Left ventricle myocardium inferior (tissue), 1 donor: ENCODE results near the gene MYLK3. TPM values are rescaled to one million over a fixed set of nuclear protein-coding genes. Genes with fewer than 3 reads are reported as not detected.
"Not testable (repeated sequence)": the region's sequence is repeated elsewhere in the genome, so short reads cannot be mapped to it uniquely, and the experiment has no call there.

Experiments used
- DNase-seq: peaks from one replicate; pipeline ENCODE4 v3.0.0-alpha.2; 2020
- H3K27ac ChIP-seq: fragments of 200-600 bp; replicated peaks from 2 replicates; pipeline ENCODE4 v1.8.0; 2021
- H3K27me3 ChIP-seq: fragments of 200-600 bp; 2 replicates; pipeline ENCODE4 v1.8.0; 2021; ENCODE audit warnings: low read depth
- H3K36me3 ChIP-seq: fragments of 200-600 bp; 2 replicates; pipeline ENCODE4 v1.8.0; 2021
- H3K4me1 ChIP-seq: fragments of 200-600 bp; 2 replicates; pipeline ENCODE4 v1.8.0; 2021
- H3K4me3 ChIP-seq: fragments of 200-600 bp; 2 replicates; pipeline ENCODE4 v1.8.0; 2021; ENCODE audit warnings: mild to moderate bottlenecking, moderate library complexity
- H3K9me3 ChIP-seq: fragments of 200-600 bp; replicated peaks from 2 replicates; pipeline ENCODE4 v1.8.0; 2021
- intact Hi-C: fragments of 100-400 bp; cut with micrococcal nuclease; formaldehyde crosslinking; loops from one replicate; pipeline ENCODE4 v1.11.0; 2022
- total RNA-seq: library from RNA; stranded (reverse); fragmentation: NEBNext Ultra II Directional; extraction: Animal tissue kit (Norgen Biotek cat#: 25700); gene quantifications from one replicate; pipeline ENCODE4 v1.2.1, GENCODE V29; 2021
- TF ChIP-seq, protein P1 (sequence below): fragments of 200-600 bp; IDR thresholded peaks from 2 replicates; pipeline ENCODE4 v1.8.0; 2021; ENCODE audit warnings: antibody characterized with exemption, mild to moderate bottlenecking, borderline replicate concordance
- donor health status: DM: no; HTN: yes; CAD: no; lungs with severe emphysema.

The MYLK3 gene
- total RNA-seq, 1 donor from 2014 or later: 256 TPM

GRCh38 chr16:46688654-46689364 lies 59.3 kb downstream of the MYLK3 start, which contains the start of gene VPS35:
TSS of gene VPS35 (minus strand) at chr16:46689178. CDS start at chr16:46689133, 45 bp downstream.
- peak within 1 kb of the TSS; percentile 94 for H3K27ac ChIP-seq
- TF ChIP-seq, protein P1, sequence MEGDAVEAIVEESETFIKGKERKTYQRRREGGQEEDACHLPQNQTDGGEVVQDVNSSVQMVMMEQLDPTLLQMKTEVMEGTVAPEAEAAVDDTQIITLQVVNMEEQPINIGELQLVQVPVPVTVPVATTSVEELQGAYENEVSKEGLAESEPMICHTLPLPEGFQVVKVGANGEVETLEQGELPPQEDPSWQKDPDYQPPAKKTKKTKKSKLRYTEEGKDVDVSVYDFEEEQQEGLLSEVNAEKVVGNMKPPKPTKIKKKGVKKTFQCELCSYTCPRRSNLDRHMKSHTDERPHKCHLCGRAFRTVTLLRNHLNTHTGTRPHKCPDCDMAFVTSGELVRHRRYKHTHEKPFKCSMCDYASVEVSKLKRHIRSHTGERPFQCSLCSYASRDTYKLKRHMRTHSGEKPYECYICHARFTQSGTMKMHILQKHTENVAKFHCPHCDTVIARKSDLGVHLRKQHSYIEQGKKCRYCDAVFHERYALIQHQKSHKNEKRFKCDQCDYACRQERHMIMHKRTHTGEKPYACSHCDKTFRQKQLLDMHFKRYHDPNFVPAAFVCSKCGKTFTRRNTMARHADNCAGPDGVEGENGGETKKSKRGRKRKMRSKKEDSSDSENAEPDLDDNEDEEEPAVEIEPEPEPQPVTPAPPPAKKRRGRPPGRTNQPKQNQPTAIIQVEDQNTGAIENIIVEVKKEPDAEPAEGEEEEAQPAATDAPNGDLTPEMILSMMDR: no peak
- H3K4me1 ChIP-seq: peaks cover 72% of the 10 kb centered on the region
- H3K36me3 ChIP-seq: no peaks in the 10 kb centered on the region
- H3K9me3 ChIP-seq: no peaks in the 10 kb centered on the region
- DNase-seq: peak; percentile 100
- intact Hi-C loops: no loop called here
- H3K27me3 ChIP-seq: no peaks in the 10 kb centered on the region
- peak within 1 kb of the TSS; percentile 90 for H3K4me3 ChIP-seq

GRCh38 chr16:46688101-46688653 lies 60.0 kb downstream of the MYLK3 start:
- intact Hi-C loops: no loop called here
- peaks cover 79% of the 10 kb centered on the region for H3K4me1 ChIP-seq
- DNase-seq: peak; percentile 25
- peak overlapping the region; percentile 94 for H3K27ac ChIP-seq
- no peaks in the 10 kb centered on the region for H3K36me3 ChIP-seq
- TF ChIP-seq, protein P1: no peak
- peak overlapping the region; percentile 90 for H3K4me3 ChIP-seq
- no peaks in the 10 kb centered on the region for H3K27me3 ChIP-seq
- H3K9me3 ChIP-seq: no peaks in the 10 kb centered on the region

- no peaks in the 10 kb centered on the region for H3K9me3 ChIP-seq
- no peak for DNase-seq
- H3K36me3 ChIP-seq: no peaks in the 10 kb centered on the region
- H3K4me3 ChIP-seq: peak overlapping the region; percentile 90
- intact Hi-C loops: no loop called here
- peaks cover 84% of the 10 kb centered on the region for H3K4me1 ChIP-seq
- H3K27ac ChIP-seq: no peak overlapping the region
- H3K27me3 ChIP-seq: no peaks in the 10 kb centered on the region
- TF ChIP-seq, protein P1: no peak
Measured at GRCh38 chr16:46687486-46687885, 60.7 kb downstream of the MYLK3 start.

DNA sequence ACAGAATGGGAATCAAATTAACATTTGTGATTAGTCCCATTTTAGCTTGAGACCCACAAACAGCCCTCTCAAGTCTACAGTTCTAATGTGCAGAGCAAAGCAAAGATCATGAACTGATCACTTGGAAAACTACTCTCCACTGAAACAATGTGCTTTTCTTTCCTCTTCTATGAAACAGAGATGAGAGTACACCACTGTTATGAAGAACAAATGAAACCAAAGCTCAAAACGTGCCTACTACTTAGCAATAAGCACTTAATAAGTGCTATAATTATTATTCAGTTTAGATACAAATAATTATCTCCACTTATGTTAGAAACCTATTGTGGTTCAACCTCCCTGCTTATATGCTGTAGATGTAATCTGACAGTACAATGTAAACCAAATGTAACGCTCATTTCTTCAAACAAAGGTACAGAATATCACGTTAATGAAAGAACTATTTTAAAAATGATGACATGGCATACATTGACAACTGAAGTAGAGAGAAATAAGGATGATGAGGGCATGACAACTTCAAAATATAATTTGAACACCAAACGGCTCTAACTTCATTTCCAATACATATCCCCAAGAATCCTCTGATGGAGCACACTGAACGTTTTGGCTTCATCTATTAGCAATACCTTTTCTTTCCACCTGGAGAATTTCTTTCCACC lies 61.2 kb downstream of the MYLK3 start:
- TF ChIP-seq, protein P1: no peak
- H3K4me1 ChIP-seq: peaks cover 88% of the 10 kb centered on the region
- intact Hi-C loops: no loop called here
- no peak overlapping the region for H3K27ac ChIP-seq
- no peaks in the 10 kb centered on the region for H3K9me3 ChIP-seq
- H3K4me3 ChIP-seq: peak overlapping the region; percentile 90
- no peaks in the 10 kb centered on the region for H3K27me3 ChIP-seq
- H3K36me3 ChIP-seq: no peaks in the 10 kb centered on the region
- no peak for DNase-seq

DNA sequence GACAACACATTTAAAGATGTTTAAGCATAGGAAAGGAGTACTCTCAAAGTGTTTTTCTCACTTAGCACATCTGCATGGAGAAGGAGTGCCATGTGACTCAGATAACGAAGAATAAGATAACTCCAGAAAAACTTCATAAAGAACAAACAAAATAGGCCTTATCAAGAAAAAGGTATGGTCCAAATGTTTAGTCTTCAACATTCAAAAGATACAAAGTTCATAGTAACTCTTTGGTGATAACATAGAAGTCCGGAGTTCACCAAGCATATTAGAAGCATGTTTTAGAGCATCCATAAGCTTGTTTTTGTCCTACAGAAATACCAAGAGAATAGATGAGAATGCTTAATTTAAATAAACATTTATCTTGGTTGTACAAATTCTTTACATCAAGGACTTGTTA lies 66.3 kb downstream of the MYLK3 start:
- H3K4me3 ChIP-seq, H3K9me3 ChIP-seq, DNase-seq, intact Hi-C loops, H3K27me3 ChIP-seq, H3K27ac ChIP-seq: not testable (repeated sequence)
- peaks cover 38% of the 10 kb centered on the region for H3K36me3 ChIP-seq
- H3K4me1 ChIP-seq: peaks cover 46% of the 10 kb centered on the region

DNA sequence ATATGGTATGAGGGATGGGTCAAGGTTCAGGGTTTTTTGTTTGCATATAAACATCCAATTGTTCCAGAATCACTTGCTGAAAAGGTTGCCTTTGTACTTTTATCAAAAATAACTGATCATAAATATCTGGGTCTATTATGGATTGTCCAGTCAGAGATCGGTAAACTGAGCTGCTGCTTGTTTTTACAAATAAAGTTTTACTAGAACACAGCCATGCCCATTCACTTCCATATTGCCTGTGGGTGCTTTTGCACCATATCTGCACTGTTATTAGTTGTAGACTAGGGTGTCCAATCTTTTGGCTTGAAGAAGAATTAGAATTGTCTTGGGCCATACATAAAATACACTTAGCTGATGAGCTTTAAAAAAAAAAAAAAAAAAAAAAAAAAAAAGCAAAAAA lies 70.2 kb downstream of the MYLK3 start:
- not testable (repeated sequence) for H3K4me1 ChIP-seq, H3K9me3 ChIP-seq, H3K4me3 ChIP-seq, DNase-seq, H3K27ac ChIP-seq, H3K27me3 ChIP-seq
- peaks cover 72% of the 10 kb centered on the region for H3K36me3 ChIP-seq
- intact Hi-C loops: loop anchor here (10.0 kb wide), 1 partner anchor 127 kb away; no protein-coding TSS in a partner anchor
